Measurements from ENCODE around the gene PPP2R2D.

GRCh38 chr10:131882151-131882550 is 18.7 kb upstream of the PPP2R2D start:
- TF ChIP-seq CTCF (conservative IDR thresholded peaks at IDR 0.05; ENCODE audit: low read length) (no peak), EZH2phosphoT487 (IDR thresholded peaks at IDR 0.05; ENCODE audit: borderline replicate concordance) (no peak)
